ENCODE results near the gene NR5A2.

DNA sequence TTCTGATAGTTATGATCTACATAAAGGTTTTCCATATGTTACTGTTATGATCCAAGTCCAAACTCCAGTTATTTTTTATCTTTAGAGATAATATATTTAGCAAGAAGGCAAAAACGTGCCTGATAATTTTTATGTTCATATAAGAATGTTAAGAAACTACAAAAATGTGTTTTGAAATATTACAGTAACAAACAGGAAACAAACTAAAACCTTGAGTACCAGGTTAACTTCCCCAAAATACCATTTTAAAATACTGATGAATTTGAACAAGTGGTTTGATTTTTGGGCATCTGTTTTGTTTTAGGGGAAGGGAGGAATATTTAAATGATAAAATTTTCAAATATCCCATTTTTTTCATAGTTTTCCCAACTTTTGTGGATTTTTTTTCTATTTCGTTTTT, 124.8 kb downstream of the NR5A2 start:
- TF ChIP-seq POLR2AphosphoS5 (IDR thresholded peaks at IDR 0.05; ENCODE audit: low read depth, low read length) (no peak), SIN3A (IDR thresholded peaks at IDR 0.05; ENCODE audit: borderline replicate concordance, insufficient read depth, low read length) (no peak), TAF1 (IDR thresholded peaks at IDR 0.05; ENCODE audit: borderline replicate concordance, insufficient read depth, low read length) (no peak)

Data from PFSK-1 (cell line).